Measurements from ENCODE around the gene NECTIN4.
"Not testable (repeated sequence)": the region's sequence is repeated elsewhere in the genome, so short reads cannot be mapped to it uniquely, and the experiment has no call there.

NECTIN4 gene

DNA sequence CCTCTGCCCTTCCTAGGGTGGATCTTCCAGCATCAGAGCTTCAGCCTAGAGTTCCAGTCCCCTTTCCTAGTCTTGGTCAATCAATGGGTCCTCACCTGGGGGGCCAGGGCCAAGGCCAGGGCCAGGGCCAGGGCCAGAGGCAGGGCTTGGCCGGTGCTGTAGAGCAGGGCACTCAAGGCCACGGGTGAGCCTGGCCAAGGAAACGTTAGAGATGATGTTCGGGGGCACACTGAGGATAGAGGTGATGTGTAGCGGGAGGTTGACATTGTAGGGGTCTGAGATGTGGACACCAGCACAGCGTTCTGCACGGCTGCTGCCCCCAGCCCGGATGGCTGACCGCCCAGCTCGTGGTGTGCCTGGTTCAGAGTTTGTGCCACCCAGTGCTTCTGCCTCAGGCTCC, 38.1 kb downstream of the NECTIN4 start:
- no peak for DNase-seq

DNA sequence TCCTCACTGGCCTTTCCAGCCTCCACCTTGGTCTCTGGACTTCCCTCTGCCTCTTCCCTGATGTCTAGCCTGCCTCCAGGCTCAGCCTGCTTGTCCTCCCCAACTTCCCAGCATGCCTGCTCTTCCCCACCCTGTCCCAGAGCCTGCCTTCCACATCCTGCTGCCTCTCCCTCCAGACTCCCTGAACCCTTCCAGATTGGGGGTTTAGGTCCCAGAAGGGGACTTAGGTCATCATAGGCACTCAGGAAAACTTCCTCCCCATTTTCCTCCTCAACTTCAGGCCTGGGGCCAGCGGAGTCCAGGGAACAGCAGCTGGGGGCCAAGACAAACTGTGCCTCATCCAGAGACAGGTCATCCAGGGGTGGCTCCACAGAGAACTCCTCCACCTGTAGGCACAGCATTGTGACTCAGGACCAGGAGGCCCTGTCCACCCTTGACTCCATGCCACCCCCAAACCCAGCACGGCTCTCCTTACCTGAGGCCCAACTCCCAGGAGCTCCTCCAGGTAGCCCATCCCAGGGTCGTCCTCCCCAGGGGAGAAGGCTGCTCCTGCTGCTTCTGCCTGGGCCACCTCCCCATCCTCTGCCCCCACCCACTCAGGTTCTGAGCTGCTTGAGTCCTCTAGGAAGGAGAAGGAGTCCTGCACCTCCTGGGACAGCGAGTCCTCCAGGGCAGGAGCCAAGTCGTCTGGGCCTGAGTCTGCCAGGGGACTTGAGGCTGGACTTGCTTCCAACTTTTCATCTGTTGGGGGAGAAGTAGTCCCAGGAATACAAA, 40.2 kb downstream of the NECTIN4 start:
- no peak for DNase-seq

DNA sequence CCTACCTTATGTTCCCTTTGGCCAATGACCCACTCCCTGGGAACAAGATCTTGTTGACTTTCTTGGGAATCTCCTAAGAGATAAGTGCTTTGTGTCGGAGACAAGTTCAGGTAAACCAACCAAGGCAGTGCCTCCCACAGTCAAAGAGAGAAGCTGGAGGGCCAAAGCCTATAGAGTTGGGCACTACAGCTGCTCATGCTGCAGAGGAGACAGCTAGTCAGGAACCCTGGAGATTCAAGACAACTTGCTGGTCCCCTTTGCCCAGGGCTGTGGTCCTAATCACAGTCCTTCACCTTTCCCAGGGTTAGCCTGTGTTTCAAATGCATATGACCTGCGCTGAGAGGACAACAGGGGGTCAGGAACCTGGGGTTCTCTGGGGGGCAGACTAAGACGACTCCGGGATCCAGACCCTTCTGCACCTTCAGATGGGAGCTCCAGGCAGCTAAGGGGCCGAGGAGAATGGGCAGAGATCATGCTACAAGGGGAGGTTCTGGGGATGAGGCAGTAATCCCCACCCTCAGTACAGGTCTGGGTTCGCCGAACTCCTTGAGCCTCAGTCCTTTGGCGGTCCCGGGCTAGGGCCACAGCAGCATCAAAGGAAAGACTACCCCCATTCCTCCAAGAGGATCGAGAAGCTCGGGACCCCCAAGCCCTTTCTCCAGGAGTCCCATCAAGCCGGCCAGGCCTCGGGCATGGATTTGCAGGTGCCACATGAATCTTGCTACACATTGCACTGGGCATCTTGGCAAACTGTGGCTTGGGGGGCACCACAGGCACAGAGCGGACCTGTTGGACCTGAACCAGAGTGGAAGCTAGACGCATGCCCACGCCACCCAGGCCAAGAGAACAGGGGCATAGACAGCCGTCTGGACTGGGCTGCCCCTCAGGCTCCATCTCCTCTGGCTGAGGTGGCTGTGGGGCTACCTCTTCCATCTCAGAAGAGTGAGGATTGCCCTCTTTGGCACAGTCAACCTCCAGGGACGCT, 41.6 kb downstream of the NECTIN4 start:
- DNase-seq = no peak

DNA sequence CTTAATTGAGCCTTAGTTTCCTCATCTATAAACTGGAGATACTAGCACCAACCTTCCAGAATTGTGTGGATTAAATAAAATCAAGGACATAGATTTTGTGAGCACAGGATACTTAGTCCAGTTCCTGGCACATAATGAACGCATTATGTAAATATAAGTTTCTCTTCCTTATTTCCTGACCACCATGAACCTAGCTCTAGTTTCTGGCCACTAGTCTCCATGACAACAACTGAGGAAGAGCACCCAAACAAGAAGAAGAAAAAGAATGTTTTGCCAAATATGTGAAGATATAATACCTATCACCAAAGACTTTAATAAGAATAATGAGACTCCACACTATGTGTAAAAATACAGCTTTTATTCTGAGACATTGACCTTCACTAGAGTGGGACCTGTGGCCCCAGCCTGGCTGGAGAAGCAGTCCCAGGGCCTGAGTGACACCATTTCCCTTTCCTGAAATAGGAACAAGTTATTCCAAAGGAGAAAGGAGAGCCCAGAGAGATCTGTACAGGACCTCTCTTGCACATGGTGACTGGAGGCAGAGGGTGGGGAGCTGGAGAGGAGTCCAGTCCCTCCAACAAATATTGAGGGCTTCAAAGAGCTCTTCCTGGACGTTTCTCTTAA, 42.6 kb downstream of the NECTIN4 start:
- DNase-seq = no peak

DNA sequence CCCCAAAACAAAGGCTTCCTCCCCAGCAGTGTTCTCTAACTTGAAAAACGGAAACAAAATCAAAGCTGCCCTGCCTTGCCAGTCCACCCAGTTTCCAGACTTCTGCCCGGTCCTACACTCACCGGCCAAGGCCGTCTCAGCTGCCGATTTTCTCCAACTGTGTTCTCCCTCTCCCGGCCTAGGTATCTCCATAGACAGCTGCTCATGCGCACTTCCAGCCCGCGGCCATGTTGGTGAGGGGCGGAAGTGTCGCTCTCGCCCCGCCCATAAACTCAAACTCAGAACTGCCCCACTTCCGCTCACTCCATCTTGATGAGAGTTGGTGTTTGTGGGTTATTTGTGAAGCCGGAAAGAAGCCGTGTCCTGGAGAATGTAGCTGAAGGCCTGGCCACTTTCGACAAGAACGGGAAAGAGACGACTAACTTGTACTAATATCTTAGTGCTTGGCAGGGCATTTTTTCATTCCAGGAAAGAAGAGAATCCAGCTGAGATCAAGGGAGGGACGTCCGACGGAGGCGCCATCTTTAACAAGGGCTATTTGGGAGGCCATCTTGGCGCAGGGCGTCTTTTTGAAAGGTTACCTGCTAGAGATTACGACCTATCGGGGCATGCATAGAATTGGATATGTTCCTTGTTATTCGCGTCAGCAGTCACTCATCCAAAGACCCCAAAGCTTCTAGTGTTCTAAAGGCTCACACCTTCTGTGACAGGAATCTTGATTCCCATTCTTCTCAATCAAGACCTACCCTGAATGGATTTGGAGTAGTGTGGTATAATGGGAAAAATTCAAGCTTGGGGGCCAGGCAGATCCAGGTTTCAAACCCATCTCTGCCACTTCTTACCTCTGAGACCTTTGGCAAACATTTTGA, 43.4 kb downstream of the NECTIN4 start, which contains the start of gene USF1:
TSS of gene USF1 (minus strand) at position 242 of the 869 bp plus-strand sequence. CDS start 2,702 bp downstream, outside the sequence.
- peak; percentile 95 for DNase-seq

DNA sequence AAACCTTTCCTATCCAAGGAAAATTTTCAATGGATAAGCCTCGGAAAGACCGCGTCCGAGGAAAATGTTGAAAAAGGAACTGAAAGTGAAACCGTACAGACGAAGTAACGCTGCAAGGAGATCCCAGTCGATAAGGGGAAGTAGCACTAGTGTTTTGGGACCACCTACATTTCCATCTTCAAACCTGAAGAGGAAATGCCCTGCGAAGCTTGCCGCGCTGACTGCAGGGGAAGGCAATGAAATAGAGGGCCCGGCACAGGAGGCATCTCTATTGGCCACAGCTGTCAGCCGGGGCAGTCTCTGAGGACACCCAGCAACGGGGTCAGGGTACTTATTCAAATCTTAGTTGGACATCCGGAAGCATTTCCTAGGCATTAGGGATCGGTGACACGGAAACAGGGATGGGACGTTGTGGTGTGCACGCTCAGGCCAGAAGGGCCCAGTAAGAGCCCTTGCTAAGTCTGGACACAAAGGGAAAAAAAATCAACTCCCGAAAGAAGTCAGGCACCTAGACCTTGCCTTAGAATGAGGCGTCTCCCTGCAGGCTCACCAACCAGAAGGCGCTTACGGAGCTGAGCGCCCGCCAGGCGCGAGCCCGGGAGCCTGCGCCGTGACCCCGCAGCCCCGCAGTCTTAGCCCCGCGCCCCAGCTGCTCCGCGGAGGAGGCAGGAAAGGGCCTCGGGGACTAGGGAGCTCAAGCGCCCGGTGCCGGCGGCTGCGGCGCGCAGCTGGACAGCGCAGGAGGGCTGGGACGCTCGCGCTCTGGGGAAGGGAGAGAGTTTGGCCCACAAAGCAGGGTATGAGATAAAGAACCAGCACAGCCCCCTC, 44.2 kb downstream of the NECTIN4 start:
- peak; percentile 63 for DNase-seq

DNA sequence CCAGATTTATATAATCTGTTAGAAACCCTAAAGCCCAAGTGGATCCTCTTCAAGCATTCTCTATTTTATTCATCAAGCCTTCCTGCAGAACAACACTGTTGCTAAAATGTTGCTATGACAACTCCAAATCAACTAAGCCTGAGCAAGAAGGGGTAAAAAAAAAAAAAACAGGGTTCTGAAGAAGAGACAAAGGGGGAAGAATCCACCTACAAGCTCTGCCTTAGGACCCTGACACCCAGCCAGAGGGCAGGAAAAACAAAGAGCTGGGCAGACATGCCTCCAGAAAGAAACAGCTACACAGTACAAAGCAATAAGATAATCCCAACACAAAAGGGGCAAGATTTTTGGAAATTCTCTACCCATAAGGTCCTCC, 44.8 kb downstream of the NECTIN4 start:
- peak; percentile 51 for DNase-seq

DNA sequence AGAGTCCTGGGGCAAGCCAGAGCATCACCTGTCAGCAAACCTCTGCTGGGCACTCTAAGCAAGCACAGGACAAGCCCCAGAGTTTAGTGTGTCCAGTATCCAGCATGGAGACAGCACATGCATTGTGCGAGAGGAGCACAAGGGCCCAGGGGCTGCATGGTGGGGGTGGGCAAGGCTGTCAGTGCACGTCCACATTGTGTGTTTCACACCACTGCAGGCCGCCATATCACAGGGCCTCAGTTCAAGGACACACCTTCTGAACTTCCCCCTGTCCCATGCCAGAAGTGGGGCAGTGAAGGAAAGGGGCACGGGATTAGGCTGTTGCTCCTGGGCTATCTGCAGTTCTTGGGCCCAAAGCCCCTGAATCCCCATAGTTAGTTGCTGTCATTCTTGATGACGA, 49.8 kb downstream of the NECTIN4 start:
- no peak for DNase-seq

DNA sequence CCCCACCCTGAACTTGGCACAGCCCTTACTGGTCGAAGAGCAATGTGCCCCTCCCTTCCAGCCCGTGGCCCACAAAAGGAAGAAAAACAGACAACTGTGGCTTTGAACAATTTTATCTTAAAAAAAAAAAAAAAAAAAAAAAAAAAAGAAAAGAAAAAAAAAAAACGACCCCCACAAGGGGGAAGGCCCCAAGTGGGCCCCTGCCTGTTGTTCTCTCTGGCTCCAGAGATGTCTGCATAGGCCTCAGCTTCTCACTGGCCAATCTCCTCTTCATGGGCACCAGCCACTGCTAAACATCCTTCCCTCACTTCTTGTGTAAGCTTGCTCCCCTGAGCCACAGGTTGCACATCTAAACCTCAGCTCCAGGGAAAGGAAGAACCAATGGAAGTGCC, 50.2 kb downstream of the NECTIN4 start:
- no peak for DNase-seq

DNA sequence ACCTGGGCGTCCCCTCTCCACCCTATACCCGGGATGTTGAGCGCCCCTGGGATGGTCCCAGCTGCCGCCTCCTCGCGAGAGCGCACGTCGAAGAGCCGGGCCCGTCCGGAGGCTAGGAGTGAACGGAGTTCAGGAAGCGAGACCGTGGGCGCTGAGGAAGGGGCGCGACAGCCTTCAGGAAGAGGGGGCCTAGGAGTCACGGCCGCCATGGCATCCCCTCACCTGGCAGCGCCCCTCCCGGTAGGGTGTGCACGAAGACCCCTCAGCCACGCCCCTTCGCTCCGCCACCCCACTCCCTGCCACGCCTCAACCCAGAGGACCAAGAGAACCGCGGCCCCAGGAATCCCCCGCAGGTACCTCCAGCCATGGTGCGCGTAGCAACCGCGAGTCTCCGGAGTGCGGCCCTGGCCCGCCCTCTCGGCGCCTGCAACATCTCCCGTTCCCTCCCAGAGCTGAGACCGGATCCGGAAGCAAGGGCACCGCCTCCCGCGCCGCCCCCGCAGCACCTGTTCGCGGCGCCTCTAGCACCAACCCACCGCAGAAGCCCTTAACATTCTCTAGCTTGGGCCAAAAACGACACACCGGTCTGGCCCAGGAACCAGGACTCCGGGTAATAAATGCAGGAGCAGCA, 50.7 kb downstream of the NECTIN4 start, which contains the start of gene TSTD1:
TSS of gene TSTD1 (minus strand) at position 442 of the 631 bp plus-strand sequence. CDS start at position 367, 75 bp downstream.
- peak; percentile 88 for DNase-seq

DNA sequence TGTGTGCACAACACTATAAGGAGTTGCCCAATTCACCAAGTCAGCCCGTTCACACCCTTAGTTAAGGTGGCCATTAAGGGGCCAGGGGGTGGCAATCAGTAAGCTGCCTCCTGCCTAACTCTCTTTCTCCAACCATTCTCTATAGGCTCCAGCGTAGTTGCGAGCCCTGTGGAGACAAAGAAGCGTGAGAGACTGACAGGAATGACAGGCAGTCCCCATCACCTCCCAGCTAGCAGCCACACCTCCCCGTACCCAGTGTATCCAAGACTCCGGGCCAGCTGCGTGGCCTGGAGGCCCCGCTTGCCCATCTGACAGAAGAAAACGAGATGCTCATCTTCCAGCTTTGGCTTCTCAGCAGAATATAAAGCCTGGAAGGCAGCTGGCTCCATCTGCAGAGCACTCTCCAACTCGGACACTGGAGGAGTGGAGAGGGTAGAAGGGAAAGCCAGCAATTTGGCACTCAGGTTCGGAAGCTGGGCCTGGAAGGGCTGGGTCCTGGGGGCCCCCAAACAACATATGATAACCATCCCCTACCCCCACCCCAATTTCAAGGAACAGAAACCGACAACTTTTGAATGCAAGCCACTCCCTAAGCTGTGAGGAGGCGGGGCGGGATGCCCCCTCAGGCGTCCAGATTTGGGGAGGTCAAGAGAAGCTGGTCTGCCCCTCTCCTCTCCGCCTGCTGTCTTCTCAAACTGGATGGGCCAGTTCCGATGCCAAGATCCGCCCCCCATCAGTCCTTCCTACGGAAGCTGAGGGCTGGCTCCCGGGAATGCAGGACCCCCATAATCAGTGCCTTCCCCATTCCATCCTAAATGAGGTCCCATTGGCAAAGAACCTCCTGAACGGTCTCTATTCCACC, 51.5 kb downstream of the NECTIN4 start:
- DNase-seq = no peak

DNA sequence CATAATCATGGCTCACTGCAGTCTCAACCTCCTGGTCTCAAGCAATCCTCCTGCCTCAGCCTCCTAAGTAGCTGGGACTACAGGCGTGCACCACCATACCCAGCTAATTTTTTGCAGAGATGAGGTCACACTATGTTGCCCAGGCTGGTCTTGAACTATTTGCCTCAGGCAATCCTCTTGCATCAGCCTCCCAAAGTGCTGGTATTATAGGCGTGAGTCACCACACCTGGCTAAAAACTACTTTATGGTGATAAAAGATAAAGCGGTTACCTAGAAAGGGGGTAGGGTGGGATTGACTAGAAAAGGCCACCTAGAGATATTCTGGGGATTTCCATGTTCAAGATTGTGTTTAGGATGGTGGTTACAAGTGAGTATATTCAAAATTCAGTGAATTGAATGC, 55.6 kb downstream of the NECTIN4 start:
- no peak for DNase-seq

DNA sequence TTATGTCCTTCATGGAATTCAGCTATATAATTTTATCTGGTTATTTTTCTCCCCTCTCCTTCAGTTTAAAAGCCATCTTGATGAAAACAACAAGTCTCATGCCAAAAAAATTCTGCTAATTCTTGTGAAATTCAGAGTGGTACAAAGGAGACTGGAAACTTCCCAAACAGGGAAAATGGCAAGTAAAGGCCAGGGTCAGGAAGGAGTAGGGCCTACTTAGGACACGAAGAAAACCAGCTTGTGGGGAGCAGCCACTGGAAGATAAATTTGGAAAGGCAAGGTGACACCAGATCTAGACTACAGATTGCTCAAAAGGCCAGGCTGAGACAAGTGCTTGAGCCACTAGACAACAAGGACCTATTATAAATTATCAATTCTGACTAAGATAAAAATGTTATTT, 56.9 kb downstream of the NECTIN4 start:
- no peak for DNase-seq

DNA sequence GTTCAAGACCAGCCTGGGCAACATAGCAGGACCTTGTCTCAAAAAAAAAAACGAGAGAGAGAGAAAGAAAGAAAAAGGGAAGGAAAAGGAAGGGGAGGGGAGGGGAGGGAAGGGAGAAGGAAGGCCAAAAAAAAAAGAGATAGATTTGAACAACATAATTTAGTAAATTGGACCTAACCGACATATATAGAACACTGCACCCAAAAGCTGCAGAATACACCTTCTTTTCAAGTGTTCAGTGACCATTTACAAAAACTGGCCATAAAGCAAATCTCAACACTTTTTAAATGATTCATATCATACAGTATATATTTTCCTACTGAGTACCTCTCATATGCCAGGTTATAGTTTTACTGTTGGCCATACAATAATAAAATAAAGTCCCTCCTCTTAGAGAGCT, 57.5 kb downstream of the NECTIN4 start:
- no peak for DNase-seq

DNA sequence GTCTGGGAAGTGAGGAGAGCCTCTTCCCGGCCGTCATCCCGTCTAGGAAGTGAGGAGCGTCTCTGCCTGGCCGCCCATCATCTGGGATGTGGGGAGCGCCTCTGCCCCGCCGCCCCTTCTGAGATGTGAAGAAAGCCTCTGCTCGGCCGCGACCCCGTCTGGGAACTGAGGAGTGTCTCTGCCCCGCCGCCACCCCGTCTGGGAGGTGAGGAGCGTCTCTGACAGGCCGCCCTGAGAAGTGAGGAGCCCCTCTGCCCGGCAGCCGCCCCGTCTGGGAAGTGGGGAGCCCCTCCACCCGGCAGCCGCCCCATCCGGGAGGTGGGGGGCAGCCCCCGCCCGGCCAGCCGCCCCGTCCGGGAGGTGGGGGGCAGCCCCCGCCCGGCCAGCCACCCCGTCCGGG, 59.9 kb downstream of the NECTIN4 start:
- DNase-seq = not testable (repeated sequence)

DNA sequence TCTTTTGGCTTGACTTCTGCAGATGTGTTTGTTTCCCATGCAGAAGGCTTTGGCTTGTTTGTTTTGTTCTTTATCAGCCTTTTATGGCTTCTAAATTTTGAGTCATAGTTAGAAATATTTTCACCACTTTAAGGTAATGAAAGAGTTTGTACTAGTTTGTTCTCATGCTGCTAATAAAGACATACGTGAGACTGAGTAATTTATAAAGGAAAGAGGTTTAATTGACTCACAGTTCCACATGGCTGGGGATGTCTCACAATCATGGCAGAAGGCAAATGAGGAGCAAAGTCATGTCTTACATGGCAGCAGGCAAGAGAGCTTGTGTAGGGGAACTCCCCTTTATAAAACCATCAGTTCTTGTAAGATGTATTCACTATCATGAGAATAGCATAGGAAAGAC, 62.4 kb downstream of the NECTIN4 start:
- not testable (repeated sequence) for DNase-seq

DNA sequence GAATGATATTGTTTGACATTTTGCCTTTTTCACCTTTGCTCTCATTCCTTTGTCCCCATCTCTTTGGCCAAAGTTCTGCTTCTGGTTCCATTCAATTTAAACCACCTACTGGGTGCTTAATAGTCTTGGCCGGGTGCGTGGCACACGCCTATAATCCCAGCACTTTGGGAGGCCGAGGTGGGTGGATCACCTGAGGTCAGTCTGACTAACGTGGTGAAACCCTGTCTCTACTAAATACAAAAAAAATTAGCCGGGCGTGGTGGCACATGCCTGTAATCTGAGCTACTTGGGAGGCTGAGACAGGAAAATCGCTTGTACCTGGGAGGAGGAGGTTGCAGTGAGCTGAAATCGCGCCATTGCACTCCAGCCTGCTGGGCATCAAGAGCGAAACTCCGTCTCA, 66.9 kb downstream of the NECTIN4 start:
- DNase-seq = not testable (repeated sequence)

DNA sequence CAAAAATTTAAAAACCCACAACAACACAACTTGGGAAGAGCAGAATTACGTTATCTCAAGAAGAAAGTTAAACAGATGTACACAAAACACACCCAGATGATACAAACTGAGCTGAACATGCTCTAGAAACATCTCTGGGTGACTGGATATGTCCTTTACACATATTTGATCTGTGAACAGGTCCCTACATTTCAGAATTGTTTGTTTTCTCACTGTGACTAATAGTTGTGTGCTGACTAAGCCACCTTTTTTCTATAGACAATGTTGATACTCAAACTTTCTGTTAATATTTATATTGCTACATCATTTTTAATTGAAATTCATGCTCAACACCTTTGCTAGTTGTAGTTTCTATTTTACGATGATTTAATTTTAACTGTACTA, 67.4 kb downstream of the NECTIN4 start:
- DNase-seq = no peak

DNA sequence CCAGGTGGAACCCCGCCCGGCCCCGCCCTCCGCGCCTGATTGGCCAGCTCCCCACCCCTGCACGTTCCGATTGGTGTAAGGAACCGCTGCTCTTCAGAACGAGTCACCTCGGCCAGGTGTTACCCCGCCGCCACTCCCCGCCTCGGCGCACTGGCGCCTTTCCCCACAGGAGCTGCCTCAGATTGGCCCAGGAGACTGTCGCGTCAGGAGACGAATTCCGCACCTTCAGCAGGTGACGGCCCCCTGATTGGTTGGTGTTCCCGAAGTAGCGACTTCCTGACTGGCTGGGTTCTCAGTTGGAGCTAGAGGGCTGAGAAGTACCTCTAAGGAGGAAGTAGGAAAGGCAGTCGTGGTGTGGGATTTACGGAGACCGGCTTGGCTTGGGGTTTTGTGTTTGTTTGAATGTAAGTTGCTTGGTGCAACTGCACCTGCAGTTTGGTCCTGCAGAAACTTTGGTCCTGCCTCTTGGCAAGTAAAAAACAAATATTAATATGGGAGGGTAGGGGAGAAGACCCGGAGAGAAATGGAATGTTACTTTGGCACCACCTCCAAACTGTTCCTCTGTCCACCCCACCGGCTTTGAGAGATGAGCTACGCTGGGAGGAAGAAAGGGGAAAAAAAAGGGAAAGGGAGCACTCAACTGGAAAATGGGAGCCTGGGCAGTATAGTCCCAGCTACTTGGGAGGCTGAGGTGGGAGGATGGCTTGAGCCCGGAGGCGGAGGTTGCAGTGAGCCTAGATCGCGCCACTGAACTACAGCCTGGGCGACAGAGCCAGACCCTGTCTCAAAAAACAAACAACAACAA, 68.0 kb downstream of the NECTIN4 start:
- DNase-seq = peak; percentile 94

All from central memory CD4-positive, alpha-beta T cell (primary cell).